ENCODE measurements around the gene RAB11FIP2. TPM values are rescaled to one million over a fixed set of nuclear protein-coding genes. Genes with fewer than 3 reads are reported as not detected.

Gene RAB11FIP2
- total and polyA plus RNA-seq, 4 donors = 3.0 to 11.5 (median 6.0) TPM

DNA sequence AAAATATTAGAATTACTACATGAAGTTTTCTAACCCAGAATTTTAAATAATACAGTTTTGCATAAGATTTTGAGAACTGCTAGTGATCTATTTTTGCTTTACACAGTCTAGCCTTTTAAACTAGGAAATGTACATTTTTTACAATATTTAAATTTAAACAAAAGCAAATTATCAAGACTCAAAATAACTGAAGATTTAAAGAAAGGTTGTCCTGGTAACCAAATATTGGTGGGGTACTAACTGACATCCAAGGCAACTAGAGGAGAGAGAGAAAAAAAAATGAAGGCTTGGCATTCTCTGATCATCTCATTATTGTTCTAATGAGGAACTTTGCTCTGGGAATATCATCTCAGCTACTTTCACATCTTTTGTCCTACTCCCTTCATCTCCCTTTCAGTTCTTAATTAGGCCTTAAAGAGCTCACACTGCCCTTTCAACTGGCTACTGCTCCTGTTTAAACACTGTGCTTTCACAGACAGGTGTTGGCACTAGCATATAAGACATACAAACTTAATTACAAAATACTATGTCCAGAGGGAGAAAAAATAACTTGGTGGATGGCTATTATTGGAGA lies 33.7 kb downstream of the RAB11FIP2 start:
- H3K36me3 ChIP-seq (ENCODE audit: control insufficient read depth in 4 of 4, insufficient read depth in 3 of 4, low read depth in 1 of 4, low read length in 3 of 4) = peaks cover 0 to 3% (median 1%) of the 10 kb centered on the region in 4 donors
- no peaks in the 10 kb centered on the region for H3K27me3 ChIP-seq (ENCODE audit: control insufficient read depth in 4 of 4, insufficient read depth in 4 of 4, low read length in 3 of 4)
- no peak overlapping the region for H3K27ac ChIP-seq (ENCODE audit: low read depth in 1 of 2, low read length in 2 of 2)
- TF ChIP-seq SP1 (IDR thresholded peaks at IDR 0.05) (no peak), FOXA1 (IDR thresholded peaks at IDR 0.05) (no peak), NR2F2 (IDR thresholded peaks at IDR 0.05) (no peak), RXRA (IDR thresholded peaks at IDR 0.05) (no peak), FOXA2 (IDR thresholded peaks at IDR 0.05) (no peak), TAF1 (conservative IDR thresholded peaks at IDR 0.05) (no peak), HNF4G (IDR thresholded peaks at IDR 0.05) (no peak), GABPA (IDR thresholded peaks at IDR 0.05 in 1 of 2, conservative IDR thresholded peaks at IDR 0.05 in 1 of 2) (no peak), RAD21 (IDR thresholded peaks at IDR 0.05) (no peak), EGR1 (IDR thresholded peaks at IDR 0.05; ENCODE audit: low read depth in 2 of 2) (no peak), HNF4A (conservative IDR thresholded peaks at IDR 0.05) (no peak), YY1 (IDR thresholded peaks at IDR 0.05) (no peak), JUND (IDR thresholded peaks at IDR 0.05) (no peak)
- TF ChIP-seq, protein P1, sequence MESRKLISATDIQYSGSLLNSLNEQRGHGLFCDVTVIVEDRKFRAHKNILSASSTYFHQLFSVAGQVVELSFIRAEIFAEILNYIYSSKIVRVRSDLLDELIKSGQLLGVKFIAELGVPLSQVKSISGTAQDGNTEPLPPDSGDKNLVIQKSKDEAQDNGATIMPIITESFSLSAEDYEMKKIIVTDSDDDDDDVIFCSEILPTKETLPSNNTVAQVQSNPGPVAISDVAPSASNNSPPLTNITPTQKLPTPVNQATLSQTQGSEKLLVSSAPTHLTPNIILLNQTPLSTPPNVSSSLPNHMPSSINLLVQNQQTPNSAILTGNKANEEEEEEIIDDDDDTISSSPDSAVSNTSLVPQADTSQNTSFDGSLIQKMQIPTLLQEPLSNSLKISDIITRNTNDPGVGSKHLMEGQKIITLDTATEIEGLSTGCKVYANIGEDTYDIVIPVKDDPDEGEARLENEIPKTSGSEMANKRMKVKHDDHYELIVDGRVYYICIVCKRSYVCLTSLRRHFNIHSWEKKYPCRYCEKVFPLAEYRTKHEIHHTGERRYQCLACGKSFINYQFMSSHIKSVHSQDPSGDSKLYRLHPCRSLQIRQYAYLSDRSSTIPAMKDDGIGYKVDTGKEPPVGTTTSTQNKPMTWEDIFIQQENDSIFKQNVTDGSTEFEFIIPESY (IDR thresholded peaks at IDR 0.05) = no peak
- TF ChIP-seq, protein P2, sequence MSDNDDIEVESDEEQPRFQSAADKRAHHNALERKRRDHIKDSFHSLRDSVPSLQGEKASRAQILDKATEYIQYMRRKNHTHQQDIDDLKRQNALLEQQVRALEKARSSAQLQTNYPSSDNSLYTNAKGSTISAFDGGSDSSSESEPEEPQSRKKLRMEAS (IDR thresholded peaks at IDR 0.05) = no peak
- TF ChIP-seq, protein P3, sequence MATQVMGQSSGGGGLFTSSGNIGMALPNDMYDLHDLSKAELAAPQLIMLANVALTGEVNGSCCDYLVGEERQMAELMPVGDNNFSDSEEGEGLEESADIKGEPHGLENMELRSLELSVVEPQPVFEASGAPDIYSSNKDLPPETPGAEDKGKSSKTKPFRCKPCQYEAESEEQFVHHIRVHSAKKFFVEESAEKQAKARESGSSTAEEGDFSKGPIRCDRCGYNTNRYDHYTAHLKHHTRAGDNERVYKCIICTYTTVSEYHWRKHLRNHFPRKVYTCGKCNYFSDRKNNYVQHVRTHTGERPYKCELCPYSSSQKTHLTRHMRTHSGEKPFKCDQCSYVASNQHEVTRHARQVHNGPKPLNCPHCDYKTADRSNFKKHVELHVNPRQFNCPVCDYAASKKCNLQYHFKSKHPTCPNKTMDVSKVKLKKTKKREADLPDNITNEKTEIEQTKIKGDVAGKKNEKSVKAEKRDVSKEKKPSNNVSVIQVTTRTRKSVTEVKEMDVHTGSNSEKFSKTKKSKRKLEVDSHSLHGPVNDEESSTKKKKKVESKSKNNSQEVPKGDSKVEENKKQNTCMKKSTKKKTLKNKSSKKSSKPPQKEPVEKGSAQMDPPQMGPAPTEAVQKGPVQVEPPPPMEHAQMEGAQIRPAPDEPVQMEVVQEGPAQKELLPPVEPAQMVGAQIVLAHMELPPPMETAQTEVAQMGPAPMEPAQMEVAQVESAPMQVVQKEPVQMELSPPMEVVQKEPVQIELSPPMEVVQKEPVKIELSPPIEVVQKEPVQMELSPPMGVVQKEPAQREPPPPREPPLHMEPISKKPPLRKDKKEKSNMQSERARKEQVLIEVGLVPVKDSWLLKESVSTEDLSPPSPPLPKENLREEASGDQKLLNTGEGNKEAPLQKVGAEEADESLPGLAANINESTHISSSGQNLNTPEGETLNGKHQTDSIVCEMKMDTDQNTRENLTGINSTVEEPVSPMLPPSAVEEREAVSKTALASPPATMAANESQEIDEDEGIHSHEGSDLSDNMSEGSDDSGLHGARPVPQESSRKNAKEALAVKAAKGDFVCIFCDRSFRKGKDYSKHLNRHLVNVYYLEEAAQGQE (IDR thresholded peaks at IDR 0.05) = no peak
- TF ChIP-seq, protein P4, sequence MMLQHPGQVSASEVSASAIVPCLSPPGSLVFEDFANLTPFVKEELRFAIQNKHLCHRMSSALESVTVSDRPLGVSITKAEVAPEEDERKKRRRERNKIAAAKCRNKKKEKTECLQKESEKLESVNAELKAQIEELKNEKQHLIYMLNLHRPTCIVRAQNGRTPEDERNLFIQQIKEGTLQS (IDR thresholded peaks at IDR 0.05) = no peak
- TF ChIP-seq, protein P5, sequence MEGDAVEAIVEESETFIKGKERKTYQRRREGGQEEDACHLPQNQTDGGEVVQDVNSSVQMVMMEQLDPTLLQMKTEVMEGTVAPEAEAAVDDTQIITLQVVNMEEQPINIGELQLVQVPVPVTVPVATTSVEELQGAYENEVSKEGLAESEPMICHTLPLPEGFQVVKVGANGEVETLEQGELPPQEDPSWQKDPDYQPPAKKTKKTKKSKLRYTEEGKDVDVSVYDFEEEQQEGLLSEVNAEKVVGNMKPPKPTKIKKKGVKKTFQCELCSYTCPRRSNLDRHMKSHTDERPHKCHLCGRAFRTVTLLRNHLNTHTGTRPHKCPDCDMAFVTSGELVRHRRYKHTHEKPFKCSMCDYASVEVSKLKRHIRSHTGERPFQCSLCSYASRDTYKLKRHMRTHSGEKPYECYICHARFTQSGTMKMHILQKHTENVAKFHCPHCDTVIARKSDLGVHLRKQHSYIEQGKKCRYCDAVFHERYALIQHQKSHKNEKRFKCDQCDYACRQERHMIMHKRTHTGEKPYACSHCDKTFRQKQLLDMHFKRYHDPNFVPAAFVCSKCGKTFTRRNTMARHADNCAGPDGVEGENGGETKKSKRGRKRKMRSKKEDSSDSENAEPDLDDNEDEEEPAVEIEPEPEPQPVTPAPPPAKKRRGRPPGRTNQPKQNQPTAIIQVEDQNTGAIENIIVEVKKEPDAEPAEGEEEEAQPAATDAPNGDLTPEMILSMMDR (IDR thresholded peaks at IDR 0.05; ENCODE audit: low read depth, low read length, missing input control) = no peak
- no peak overlapping the region for H3K4me3 ChIP-seq (ENCODE audit: low read depth in 1 of 3, low read length in 3 of 3)
- DNase-seq (ENCODE audit: low spot score) = no peak
- H3K9ac ChIP-seq (ENCODE audit: low read depth in 1 of 2, low read length in 2 of 2) = no peak overlapping the region
- no peaks in the 10 kb centered on the region for H3K9me3 ChIP-seq (ENCODE audit: control insufficient read depth in 4 of 4, low read length in 3 of 4)
- no peaks in the 10 kb centered on the region for H3K4me1 ChIP-seq (ENCODE audit: control insufficient read depth in 4 of 4, insufficient read depth in 4 of 4, low read length in 3 of 4)
